ENCODE measurements around the gene BUB3.

GRCh38 chr10:123212063-123212462, 57.9 kb downstream of the BUB3 start:
- TF ChIP-seq EP300 (IDR thresholded peaks at IDR 0.05) (no peak), POLR2AphosphoS5 (IDR thresholded peaks at IDR 0.05) (no peak), POLR2A (IDR thresholded peaks at IDR 0.05) (no peak)
- TF ChIP-seq, protein P1, sequence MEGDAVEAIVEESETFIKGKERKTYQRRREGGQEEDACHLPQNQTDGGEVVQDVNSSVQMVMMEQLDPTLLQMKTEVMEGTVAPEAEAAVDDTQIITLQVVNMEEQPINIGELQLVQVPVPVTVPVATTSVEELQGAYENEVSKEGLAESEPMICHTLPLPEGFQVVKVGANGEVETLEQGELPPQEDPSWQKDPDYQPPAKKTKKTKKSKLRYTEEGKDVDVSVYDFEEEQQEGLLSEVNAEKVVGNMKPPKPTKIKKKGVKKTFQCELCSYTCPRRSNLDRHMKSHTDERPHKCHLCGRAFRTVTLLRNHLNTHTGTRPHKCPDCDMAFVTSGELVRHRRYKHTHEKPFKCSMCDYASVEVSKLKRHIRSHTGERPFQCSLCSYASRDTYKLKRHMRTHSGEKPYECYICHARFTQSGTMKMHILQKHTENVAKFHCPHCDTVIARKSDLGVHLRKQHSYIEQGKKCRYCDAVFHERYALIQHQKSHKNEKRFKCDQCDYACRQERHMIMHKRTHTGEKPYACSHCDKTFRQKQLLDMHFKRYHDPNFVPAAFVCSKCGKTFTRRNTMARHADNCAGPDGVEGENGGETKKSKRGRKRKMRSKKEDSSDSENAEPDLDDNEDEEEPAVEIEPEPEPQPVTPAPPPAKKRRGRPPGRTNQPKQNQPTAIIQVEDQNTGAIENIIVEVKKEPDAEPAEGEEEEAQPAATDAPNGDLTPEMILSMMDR (IDR thresholded peaks at IDR 0.05), result no peak

All from stomach (tissue), 4 donors.